Measurements from ENCODE around the gene RHOJ.

- TF ChIP-seq, protein P1, sequence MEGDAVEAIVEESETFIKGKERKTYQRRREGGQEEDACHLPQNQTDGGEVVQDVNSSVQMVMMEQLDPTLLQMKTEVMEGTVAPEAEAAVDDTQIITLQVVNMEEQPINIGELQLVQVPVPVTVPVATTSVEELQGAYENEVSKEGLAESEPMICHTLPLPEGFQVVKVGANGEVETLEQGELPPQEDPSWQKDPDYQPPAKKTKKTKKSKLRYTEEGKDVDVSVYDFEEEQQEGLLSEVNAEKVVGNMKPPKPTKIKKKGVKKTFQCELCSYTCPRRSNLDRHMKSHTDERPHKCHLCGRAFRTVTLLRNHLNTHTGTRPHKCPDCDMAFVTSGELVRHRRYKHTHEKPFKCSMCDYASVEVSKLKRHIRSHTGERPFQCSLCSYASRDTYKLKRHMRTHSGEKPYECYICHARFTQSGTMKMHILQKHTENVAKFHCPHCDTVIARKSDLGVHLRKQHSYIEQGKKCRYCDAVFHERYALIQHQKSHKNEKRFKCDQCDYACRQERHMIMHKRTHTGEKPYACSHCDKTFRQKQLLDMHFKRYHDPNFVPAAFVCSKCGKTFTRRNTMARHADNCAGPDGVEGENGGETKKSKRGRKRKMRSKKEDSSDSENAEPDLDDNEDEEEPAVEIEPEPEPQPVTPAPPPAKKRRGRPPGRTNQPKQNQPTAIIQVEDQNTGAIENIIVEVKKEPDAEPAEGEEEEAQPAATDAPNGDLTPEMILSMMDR (IDR thresholded peaks at IDR 0.05), result no peak
- TF ChIP-seq POLR2AphosphoS5 (IDR thresholded peaks at IDR 0.05), result no peak
Observed at GRCh38 chr14:63273717-63274655, 69.7 kb downstream of the RHOJ start.
